Measurements from ENCODE around the gene HOXD13.

HOXD13 gene

DNA sequence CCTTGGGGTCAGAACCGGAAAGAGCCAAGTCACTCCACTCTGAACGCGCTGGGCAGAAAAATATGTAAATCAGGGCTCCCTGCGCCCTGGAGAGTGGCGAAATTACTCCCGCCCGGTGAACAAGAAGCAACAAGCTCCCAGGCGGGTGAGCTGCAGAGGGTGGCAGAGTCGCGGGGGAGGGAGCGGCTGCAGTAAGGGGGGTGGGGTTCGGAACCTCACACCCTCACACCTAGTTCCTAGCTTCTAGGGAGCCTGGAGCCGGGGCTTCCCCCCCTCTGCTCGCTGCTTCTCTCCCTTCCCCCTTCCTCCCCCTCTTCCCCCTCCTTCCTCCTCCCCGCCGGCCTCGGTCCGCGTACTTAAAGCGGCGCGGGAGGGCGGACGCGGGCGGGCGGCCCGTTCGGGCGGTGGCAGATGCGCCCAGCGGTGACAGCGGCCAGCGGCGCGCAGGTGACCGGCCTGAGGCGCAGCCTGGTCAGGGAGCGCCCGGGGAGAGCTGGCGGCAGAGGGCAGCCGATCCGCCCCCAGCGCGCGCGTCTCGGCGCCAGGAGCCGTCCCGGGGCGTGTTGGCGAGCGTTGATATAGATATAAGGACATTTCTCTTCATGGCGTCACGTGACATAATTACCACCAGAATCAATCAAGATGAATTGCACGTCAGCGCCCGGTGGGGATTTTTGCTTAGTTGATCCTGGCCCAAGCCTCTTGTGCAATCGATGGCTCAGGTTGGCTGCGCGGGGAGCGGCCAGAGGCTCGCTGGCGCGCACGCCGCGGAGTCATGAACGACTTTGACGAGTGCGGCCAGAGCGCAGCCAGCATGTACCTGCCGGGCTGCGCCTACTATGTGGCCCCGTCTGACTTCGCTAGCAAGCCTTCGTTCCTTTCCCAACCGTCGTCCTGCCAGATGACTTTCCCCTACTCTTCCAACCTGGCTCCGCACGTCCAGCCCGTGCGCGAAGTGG is 14.3 kb downstream of the HOXD13 start, which contains the start of gene HOXD11:
TSS of gene HOXD11 (plus strand) at position 700 of the 959 bp plus-strand sequence. CDS start at position 776, 76 bp downstream.
- no peak within 1 kb of the TSS for H2BK120ac ChIP-seq (ENCODE audit: low read depth, low read length)
- peaks cover 85% of the 10 kb centered on the region for H3K27me3 ChIP-seq (ENCODE audit: insufficient read depth, low read length, poor library complexity)
- no peaks in the 10 kb centered on the region for H3K4me1 ChIP-seq (ENCODE audit: control insufficient read depth, low read depth, low read length)
- peak; percentile 75 for DNase-seq
- no peaks in the 10 kb centered on the region for H3K79me2 ChIP-seq (ENCODE audit: control insufficient read depth, insufficient read depth, low read length)
- H3K56ac ChIP-seq (ENCODE audit: low read length), result no peak within 1 kb of the TSS
- no peak within 1 kb of the TSS for H3K23ac ChIP-seq (ENCODE audit: low read length)
- no peak within 1 kb of the TSS for H2BK5ac ChIP-seq (ENCODE audit: low read length)
- no peak within 1 kb of the TSS for H3K27ac ChIP-seq (ENCODE audit: low read depth, low read length)
- no peak within 1 kb of the TSS for H2BK15ac ChIP-seq (replicated peaks; ENCODE audit: low read depth)
- no peaks in the 10 kb centered on the region for H3K36me3 ChIP-seq (ENCODE audit: control insufficient read depth, insufficient read depth, low read length)
- no peaks in the 10 kb centered on the region for H3K79me1 ChIP-seq (ENCODE audit: low read length)
- H3K4me3 ChIP-seq (ENCODE audit: low read length), result no peak within 1 kb of the TSS
- peak within 1 kb of the TSS; percentile 46 for H3K4me2 ChIP-seq (ENCODE audit: low read length)
- no peak within 1 kb of the TSS for H2AK5ac ChIP-seq (ENCODE audit: low read length)
- H4K5ac ChIP-seq (ENCODE audit: low read length), result no peak within 1 kb of the TSS
- H3K18ac ChIP-seq (ENCODE audit: low read length), result peak within 1 kb of the TSS; percentile 34
- no peak within 1 kb of the TSS for H3K4ac ChIP-seq (ENCODE audit: low read depth, low read length)
- no CpG with 5 or more reads among the region's 85 CpGs for whole genome bisulfite sequencing (ENCODE audit: extremely low coverage, insufficient coverage, low lambda C conversion rate)
- no peak within 1 kb of the TSS for H4K8ac ChIP-seq (ENCODE audit: low read depth, low read length)
- no peak within 1 kb of the TSS for H3K9ac ChIP-seq (ENCODE audit: low read length)

DNA sequence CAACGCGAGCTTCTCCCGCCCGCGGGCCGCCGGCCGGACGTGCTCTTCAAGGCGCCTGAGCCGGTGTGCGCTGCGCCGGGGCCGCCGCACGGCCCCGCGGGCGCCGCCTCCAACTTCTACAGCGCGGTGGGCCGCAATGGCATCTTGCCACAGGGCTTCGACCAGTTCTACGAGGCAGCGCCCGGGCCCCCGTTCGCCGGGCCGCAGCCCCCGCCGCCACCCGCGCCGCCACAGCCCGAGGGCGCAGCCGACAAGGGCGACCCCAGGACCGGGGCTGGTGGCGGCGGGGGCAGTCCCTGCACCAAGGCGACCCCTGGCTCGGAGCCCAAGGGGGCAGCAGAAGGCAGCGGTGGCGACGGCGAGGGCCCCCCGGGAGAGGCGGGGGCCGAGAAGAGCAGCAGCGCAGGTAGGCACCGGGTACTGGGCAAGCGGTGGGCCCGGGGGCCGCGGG is 15.2 kb downstream of the HOXD13 start:
- Histone ChIP-seq H3K56ac (ENCODE audit: low read length) (no peak overlapping the region), H4K5ac (ENCODE audit: low read length) (no peak overlapping the region), H2BK5ac (ENCODE audit: low read length) (no peak overlapping the region), H3K4me2 (ENCODE audit: low read length) (no peak overlapping the region), H3K79me2 (ENCODE audit: control insufficient read depth, insufficient read depth, low read length) (no peaks in the 10 kb centered on the region), H3K79me1 (ENCODE audit: low read length) (no peaks in the 10 kb centered on the region), H3K4ac (ENCODE audit: low read depth, low read length) (no peak overlapping the region), H3K9ac (ENCODE audit: low read length) (no peak overlapping the region), H2BK15ac (replicated peaks; ENCODE audit: low read depth) (no peak overlapping the region), H2BK120ac (ENCODE audit: low read depth, low read length) (no peak overlapping the region), H3K36me3 (ENCODE audit: control insufficient read depth, insufficient read depth, low read length) (no peaks in the 10 kb centered on the region), H3K27ac (ENCODE audit: low read depth, low read length) (no peak overlapping the region), H3K23ac (ENCODE audit: low read length) (no peak overlapping the region), H3K4me3 (ENCODE audit: low read length) (no peak overlapping the region), H3K4me1 (ENCODE audit: control insufficient read depth, low read depth, low read length) (no peaks in the 10 kb centered on the region), H4K8ac (ENCODE audit: low read depth, low read length) (no peak overlapping the region), H3K27me3 (ENCODE audit: insufficient read depth, low read length, poor library complexity) (peaks cover 85% of the 10 kb centered on the region), H3K18ac (ENCODE audit: low read length) (no peak overlapping the region), H2AK5ac (ENCODE audit: low read length) (no peak overlapping the region)
- no peak for DNase-seq
- no CpG with 5 or more reads among the region's 59 CpGs for WGBS (ENCODE audit: extremely low coverage, insufficient coverage, low lambda C conversion rate)

DNA sequence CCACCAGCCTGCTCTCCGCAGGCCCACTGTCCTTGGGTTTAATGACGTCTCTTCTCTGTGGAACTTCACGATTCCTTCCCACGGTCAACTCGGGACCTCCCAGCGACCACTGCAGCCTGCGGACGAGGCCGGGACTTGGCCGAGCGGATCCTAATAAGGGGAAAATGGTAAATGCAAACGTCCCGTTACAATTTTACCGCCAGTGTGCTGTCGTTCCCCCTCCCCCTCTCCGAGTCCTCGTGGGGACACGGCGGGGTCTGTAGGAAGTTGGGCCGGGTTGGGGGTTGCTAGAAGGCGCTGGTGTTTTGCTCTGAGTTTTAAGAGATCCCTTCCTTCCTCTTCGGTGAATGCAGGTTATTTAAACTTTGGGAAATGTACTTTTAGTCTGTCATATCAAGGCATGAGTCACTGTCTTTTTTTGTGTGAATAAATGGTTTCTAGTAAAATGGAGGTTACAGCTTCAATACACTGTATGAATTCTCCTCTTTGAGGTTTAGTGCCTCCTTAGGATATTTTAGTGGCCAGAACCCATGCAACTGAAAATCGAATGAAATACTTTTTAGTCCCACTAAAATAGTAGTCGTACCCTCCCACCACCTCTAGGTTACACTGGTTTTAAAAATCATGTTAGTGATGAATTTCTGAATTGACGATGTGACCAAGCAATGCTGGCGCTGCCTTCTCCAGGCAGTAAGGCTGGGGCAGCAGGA is 16.8 kb downstream of the HOXD13 start:
- Histone ChIP-seq H3K9ac (ENCODE audit: low read length) (no peak overlapping the region), H3K18ac (ENCODE audit: low read length) (no peak overlapping the region), H2AK5ac (ENCODE audit: low read length) (no peak overlapping the region), H3K79me1 (ENCODE audit: low read length) (no peaks in the 10 kb centered on the region), H4K5ac (ENCODE audit: low read length) (no peak overlapping the region), H3K27me3 (ENCODE audit: insufficient read depth, low read length, poor library complexity) (peaks cover 85% of the 10 kb centered on the region), H3K27ac (ENCODE audit: low read depth, low read length) (no peak overlapping the region), H2BK120ac (ENCODE audit: low read depth, low read length) (no peak overlapping the region), H3K79me2 (ENCODE audit: control insufficient read depth, insufficient read depth, low read length) (no peaks in the 10 kb centered on the region), H2BK15ac (replicated peaks; ENCODE audit: low read depth) (no peak overlapping the region), H3K36me3 (ENCODE audit: control insufficient read depth, insufficient read depth, low read length) (no peaks in the 10 kb centered on the region), H3K4me1 (ENCODE audit: control insufficient read depth, low read depth, low read length) (no peaks in the 10 kb centered on the region), H3K4ac (ENCODE audit: low read depth, low read length) (no peak overlapping the region), H4K8ac (ENCODE audit: low read depth, low read length) (no peak overlapping the region), H3K4me3 (ENCODE audit: low read length) (no peak overlapping the region), H2BK5ac (ENCODE audit: low read length) (no peak overlapping the region), H3K4me2 (ENCODE audit: low read length) (no peak overlapping the region), H3K23ac (ENCODE audit: low read length) (no peak overlapping the region), H3K56ac (ENCODE audit: low read length) (no peak overlapping the region)
- no CpG with 5 or more reads among the region's 26 CpGs for WGBS (ENCODE audit: extremely low coverage, insufficient coverage, low lambda C conversion rate)
- no peak for DNase-seq

DNA sequence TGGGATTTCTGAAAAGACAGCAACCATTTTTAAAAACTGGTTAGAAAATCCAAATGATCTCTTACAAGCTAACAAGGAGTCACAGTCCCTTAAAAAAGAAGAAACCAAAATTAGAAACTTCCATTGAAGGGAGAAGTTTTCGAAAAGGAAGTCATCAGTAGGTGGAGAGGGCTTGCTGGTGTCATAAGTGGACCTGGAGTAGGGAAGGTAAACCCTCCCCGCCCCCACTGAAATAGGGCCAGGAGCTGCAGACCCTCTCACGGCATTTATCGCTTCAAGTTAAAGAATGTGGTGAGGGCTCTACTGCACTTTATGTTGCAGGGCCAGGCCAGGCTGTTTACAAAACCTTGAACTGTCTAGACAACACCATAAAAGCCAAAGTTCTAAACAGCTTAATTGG is 17.4 kb downstream of the HOXD13 start:
- no CpG with 5 or more reads among the region's 4 CpGs for WGBS (ENCODE audit: extremely low coverage, insufficient coverage, low lambda C conversion rate)
- Histone ChIP-seq H3K9ac (ENCODE audit: low read length) (no peak overlapping the region), H3K36me3 (ENCODE audit: control insufficient read depth, insufficient read depth, low read length) (no peaks in the 10 kb centered on the region), H3K4me3 (ENCODE audit: low read length) (no peak overlapping the region), H3K4me2 (ENCODE audit: low read length) (no peak overlapping the region), H4K5ac (ENCODE audit: low read length) (no peak overlapping the region), H2AK5ac (ENCODE audit: low read length) (no peak overlapping the region), H3K4me1 (ENCODE audit: control insufficient read depth, low read depth, low read length) (no peaks in the 10 kb centered on the region), H2BK120ac (ENCODE audit: low read depth, low read length) (no peak overlapping the region), H3K56ac (ENCODE audit: low read length) (no peak overlapping the region), H3K4ac (ENCODE audit: low read depth, low read length) (no peak overlapping the region), H3K18ac (ENCODE audit: low read length) (no peak overlapping the region), H4K8ac (ENCODE audit: low read depth, low read length) (no peak overlapping the region), H2BK5ac (ENCODE audit: low read length) (no peak overlapping the region), H3K27ac (ENCODE audit: low read depth, low read length) (no peak overlapping the region), H3K79me2 (ENCODE audit: control insufficient read depth, insufficient read depth, low read length) (no peaks in the 10 kb centered on the region), H3K23ac (ENCODE audit: low read length) (no peak overlapping the region), H2BK15ac (replicated peaks; ENCODE audit: low read depth) (no peak overlapping the region), H3K27me3 (ENCODE audit: insufficient read depth, low read length, poor library complexity) (peaks cover 86% of the 10 kb centered on the region), H3K79me1 (ENCODE audit: low read length) (no peaks in the 10 kb centered on the region)
- DNase-seq, result no peak

DNA sequence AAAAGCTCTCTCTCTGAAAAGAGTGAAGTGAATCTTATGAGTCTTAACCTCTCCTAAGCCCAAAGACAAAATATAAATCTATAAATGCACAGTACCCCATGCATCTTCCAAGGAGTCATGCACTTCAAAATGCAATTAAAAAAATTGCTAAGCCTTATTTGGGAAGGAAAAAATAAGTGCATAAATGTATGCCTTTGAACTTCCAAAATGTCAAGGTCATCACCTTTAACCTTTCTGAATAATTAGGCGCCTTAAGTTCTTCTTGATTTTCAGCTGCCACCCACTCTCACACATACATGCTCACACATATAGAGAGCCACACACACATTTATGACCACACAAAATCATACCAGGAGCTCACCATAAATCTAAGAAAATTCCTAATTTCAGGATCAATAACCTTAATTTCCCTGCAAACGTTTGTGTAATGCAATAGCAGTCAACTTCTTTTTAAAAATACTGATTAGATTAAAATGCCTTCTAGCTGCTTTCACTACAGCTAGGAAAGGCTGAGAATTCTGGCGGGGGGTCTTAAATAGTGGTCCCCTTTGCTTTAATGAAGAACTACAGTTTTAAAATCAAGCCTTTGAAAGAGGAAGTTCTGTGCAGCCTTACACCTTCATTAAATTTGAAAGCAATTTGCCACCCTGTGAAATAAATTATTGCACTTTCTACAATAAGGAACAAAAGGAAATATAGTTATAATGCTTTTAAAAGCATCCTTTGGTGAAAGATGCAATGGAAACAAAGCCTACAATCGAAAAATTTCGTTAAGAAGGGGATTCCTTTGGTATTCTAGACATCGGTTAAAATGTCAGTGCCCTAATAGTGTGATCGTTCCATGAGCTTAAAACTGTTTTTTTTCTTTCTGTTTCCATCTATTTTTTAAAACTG is 18.1 kb downstream of the HOXD13 start:
- no peaks in the 10 kb centered on the region for H3K79me1 ChIP-seq (ENCODE audit: low read length)
- H3K56ac ChIP-seq (ENCODE audit: low read length), result no peak overlapping the region
- H2BK15ac ChIP-seq (replicated peaks; ENCODE audit: low read depth), result no peak overlapping the region
- no peaks in the 10 kb centered on the region for H3K4me1 ChIP-seq (ENCODE audit: control insufficient read depth, low read depth, low read length)
- H3K4ac ChIP-seq (ENCODE audit: low read depth, low read length), result no peak overlapping the region
- H2AK5ac ChIP-seq (ENCODE audit: low read length), result no peak overlapping the region
- no peak overlapping the region for H4K8ac ChIP-seq (ENCODE audit: low read depth, low read length)
- no peak overlapping the region for H3K23ac ChIP-seq (ENCODE audit: low read length)
- H3K4me3 ChIP-seq (ENCODE audit: low read length), result no peak overlapping the region
- H3K4me2 ChIP-seq (ENCODE audit: low read length), result no peak overlapping the region
- peaks cover 85% of the 10 kb centered on the region for H3K27me3 ChIP-seq (ENCODE audit: insufficient read depth, low read length, poor library complexity)
- H2BK5ac ChIP-seq (ENCODE audit: low read length), result no peak overlapping the region
- no peak overlapping the region for H3K18ac ChIP-seq (ENCODE audit: low read length)
- no CpG with 5 or more reads among the region's 7 CpGs for WGBS (ENCODE audit: extremely low coverage, insufficient coverage, low lambda C conversion rate)
- H3K36me3 ChIP-seq (ENCODE audit: control insufficient read depth, insufficient read depth, low read length), result no peaks in the 10 kb centered on the region
- H4K5ac ChIP-seq (ENCODE audit: low read length), result no peak overlapping the region
- no peak for DNase-seq
- no peaks in the 10 kb centered on the region for H3K79me2 ChIP-seq (ENCODE audit: control insufficient read depth, insufficient read depth, low read length)
- no peak overlapping the region for H3K9ac ChIP-seq (ENCODE audit: low read length)
- H2BK120ac ChIP-seq (ENCODE audit: low read depth, low read length), result no peak overlapping the region
- H3K27ac ChIP-seq (ENCODE audit: low read depth, low read length), result no peak overlapping the region
